Esophagus muscularis mucosa (tissue), 4 donors: Measurements from ENCODE around the gene PTPN18. TPM values are rescaled to one million over a fixed set of nuclear protein-coding genes. Genes with fewer than 3 reads are reported as not detected.

Experiments
- DNase-seq: peaks from one replicate; pipeline ENCODE4 v3.0.0-alpha.2; 2017; ENCODE audit errors: extremely low spot score
- H3K27ac ChIP-seq, 4 donors: fragments of 200-600 bp; sonication (generic); replicated peaks in 1 of 4; 1 replicate in 3 of 4; 2 replicates in 1 of 4; pipeline ENCODE4 v1.5.1; 2016 to 2019; ENCODE audit warnings: mild to moderate bottlenecking in 1 of 4
- H3K27me3 ChIP-seq, 4 donors: fragments of 200-600 bp; sonication (generic); one replicate each; pipeline versions ENCODE4 v1.5.1 to v1.6.0; 2016 to 2019
- H3K36me3 ChIP-seq, 4 donors: fragments of 200-600 bp; sonication (generic); one replicate each; pipeline ENCODE4 v1.5.1; 2016 to 2019
- H3K4me1 ChIP-seq, 4 donors: fragments of 200-600 bp; sonication (generic); one replicate each; pipeline ENCODE4 v1.5.1; 2016 to 2019
- H3K4me3 ChIP-seq, 4 donors: fragments of 200-600 bp; sonication (generic); 1 replicate in 2 of 4; 2 replicates in 2 of 4; pipeline ENCODE4 v1.5.1; 2016 to 2019; ENCODE audit warnings: mild to moderate bottlenecking in 4 of 4, moderate library complexity in 1 of 4
- H3K9me3 ChIP-seq, 4 donors: fragments of 200-600 bp; sonication (generic); 1 replicate in 3 of 4; 2 replicates in 1 of 4; pipeline ENCODE4 v1.5.1; 2016 to 2019
- CTCF ChIP-seq, 3 experiments: fragments of 200-600 bp in 2 of 3; fragments of 450-650 bp in 1 of 3; sonication (generic) in 2 of 3; IDR thresholded peaks; one replicate each; pipeline ENCODE4 v1.5.1; 2017 to 2019; ENCODE audit warnings: antibody characterized with exemption in 3 of 3, mild to moderate bottlenecking in 2 of 3, moderate library complexity in 1 of 3
- EP300 ChIP-seq: sonication (generic); formaldehyde crosslinking; IDR thresholded peaks from one replicate; pipeline ENCODE4 v1.6.1; 2017; ENCODE audit warnings: antibody characterized with exemption
- POLR2A ChIP-seq: fragments of 450-650 bp; IDR thresholded peaks from one replicate; pipeline ENCODE4 v1.6.1; 2017; ENCODE audit warnings: antibody characterized with exemption, moderate library complexity, mild to moderate bottlenecking, low read depth
- POLR2AphosphoS5 ChIP-seq, 2 donors: sonication (generic); formaldehyde crosslinking; IDR thresholded peaks; one replicate each; pipeline ENCODE4 v1.6.1; 2017; ENCODE audit warnings: antibody characterized with exemption in 2 of 2
- WGBS: methylation state at CpG from one replicate; pipeline ENCODE4 v1.1.5; 2018; 5-methylcytosine and 5-hydroxymethylcytosine counted together
- intact Hi-C: fragments of 100-400 bp; cut with DNase I; formaldehyde crosslinking; loops from one replicate; pipeline ENCODE4 v1.15.1; 2023
- total RNA-seq, 4 donors: library from RNA; depleted of rRNA; stranded (reverse); fragments of >200 nt; gene quantifications; one replicate each; pipeline versions ENCODE4 v1.1.0 to v1.2.1, GENCODE V29; 2016

Gene PTPN18
- total RNA-seq, 4 donors from 2014 or later = 36.6 to 60.2 (median 50.3) TPM

GRCh38 chr2:130357864-130358263 is 2.0 kb downstream of the PTPN18 start:
- no peak for DNase-seq
- Histone ChIP-seq H3K9me3 (no peaks in the 10 kb centered on the region), H3K27me3 (no peaks in the 10 kb centered on the region), H3K36me3 (peaks cover 0 to 5% (median 0%) of the 10 kb centered on the region in 4 donors), H3K4me1 (peaks cover 14 to 37% (median 33%) of the 10 kb centered on the region in 4 donors), H3K27ac (no peak overlapping the region), H3K4me3 (no peak overlapping the region)
- intact Hi-C loops = no loop called here
- 94% methylated on average over 7 of the region's 7 CpGs for WGBS
- no peak for TF ChIP-seq CTCF (IDR thresholded peaks at IDR 0.05)
- TF ChIP-seq POLR2AphosphoS5 (IDR thresholded peaks at IDR 0.05) = no peak
- no peak for TF ChIP-seq EP300

- Histone ChIP-seq H3K27me3 (no peaks in the 10 kb centered on the region), H3K27ac (no peak overlapping the region), H3K4me1 (peaks cover 14 to 29% (median 26%) of the 10 kb centered on the region in 4 donors), H3K4me3 (no peak overlapping the region), H3K36me3 (peaks cover 0 to 5% (median 0%) of the 10 kb centered on the region in 4 donors), H3K9me3 (no peaks in the 10 kb centered on the region)
- DNase-seq = no peak
- TF ChIP-seq POLR2A = no peak
- no peak for TF ChIP-seq CTCF (IDR thresholded peaks at IDR 0.05)
- TF ChIP-seq EP300 = no peak
- TF ChIP-seq POLR2AphosphoS5 (IDR thresholded peaks at IDR 0.05) = no peak
- intact Hi-C loops = no loop called here
- WGBS = 90% methylated on average over 30 of the region's 33 CpGs
These were observed 2.8 kb downstream of the PTPN18 start for GRCh38 chr2:130358420-130359350.

- Histone ChIP-seq H3K36me3 (peaks cover 0 to 5% (median 0%) of the 10 kb centered on the region in 4 donors), H3K4me3 (no peak overlapping the region), H3K27me3 (no peaks in the 10 kb centered on the region), H3K4me1 (peaks cover 14 to 21% (median 18%) of the 10 kb centered on the region in 4 donors), H3K9me3 (no peaks in the 10 kb centered on the region), H3K27ac (no peak overlapping the region)
- intact Hi-C loops = no loop called here
- TF ChIP-seq POLR2A (no peak), EP300 (no peak), CTCF (IDR thresholded peaks at IDR 0.05) (no peak), POLR2AphosphoS5 (IDR thresholded peaks at IDR 0.05) (no peak)
- 84% methylated on average over 5 of the region's 5 CpGs for WGBS
- no peak for DNase-seq
These were observed 3.6 kb downstream of the PTPN18 start for GRCh38 chr2:130359466-130359865.

GRCh38 chr2:130363479-130363878 is 7.6 kb downstream of the PTPN18 start:
- peaks cover 0 to 7% (median 0%) of the 10 kb centered on the region in 4 donors for H3K36me3 ChIP-seq
- DNase-seq = no peak
- H3K9me3 ChIP-seq = no peaks in the 10 kb centered on the region
- H3K4me1 ChIP-seq = no peaks in the 10 kb centered on the region
- no peak for TF ChIP-seq EP300
- TF ChIP-seq POLR2A = no peak
- no peak for TF ChIP-seq CTCF (IDR thresholded peaks at IDR 0.05)
- no peak for TF ChIP-seq POLR2AphosphoS5 (IDR thresholded peaks at IDR 0.05)
- intact Hi-C loops = no loop called here
- H3K4me3 ChIP-seq = no peak overlapping the region
- no peak overlapping the region for H3K27ac ChIP-seq
- no peaks in the 10 kb centered on the region for H3K27me3 ChIP-seq
